Measurements from ENCODE around the gene AMPD2.
"Not testable (repeated sequence)": the region's sequence is repeated elsewhere in the genome, so short reads cannot be mapped to it uniquely, and the experiment has no call there.

Gene AMPD2

DNA sequence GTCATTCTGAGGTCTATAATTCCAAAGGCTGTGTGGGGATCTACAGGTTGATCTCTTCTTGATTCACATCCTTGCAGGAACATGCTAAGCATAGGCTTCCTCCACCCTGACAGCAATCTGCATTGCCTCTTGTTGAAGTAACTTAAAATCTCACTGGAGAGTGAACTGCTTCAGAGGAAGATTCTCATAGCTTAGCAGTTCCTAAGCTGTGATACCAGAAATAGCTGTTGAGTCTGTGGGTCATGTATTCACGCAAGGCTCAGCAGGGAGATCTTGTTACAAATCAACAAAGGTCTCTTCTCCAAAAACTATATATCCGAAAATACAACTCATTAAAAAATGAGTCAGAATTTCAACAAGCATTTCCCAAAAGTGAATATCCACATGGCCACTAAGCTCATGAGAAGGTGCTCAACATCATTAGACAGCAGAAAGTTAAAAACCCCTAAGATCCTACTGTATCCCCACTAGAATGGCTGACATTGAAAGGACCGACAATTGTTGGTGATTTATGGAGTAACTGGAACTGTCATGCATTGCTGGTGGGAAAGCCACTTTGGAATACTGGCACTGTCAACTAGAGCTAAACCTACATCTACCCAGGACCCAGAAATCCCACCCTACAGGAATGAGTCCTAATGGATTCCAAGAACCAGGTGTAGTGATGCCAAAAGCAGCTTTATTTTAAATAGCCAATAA lies 57.2 kb downstream of the AMPD2 start:
- not testable (repeated sequence) for H3K4me3 ChIP-seq (ENCODE audit: low read depth, low read length)

DNA sequence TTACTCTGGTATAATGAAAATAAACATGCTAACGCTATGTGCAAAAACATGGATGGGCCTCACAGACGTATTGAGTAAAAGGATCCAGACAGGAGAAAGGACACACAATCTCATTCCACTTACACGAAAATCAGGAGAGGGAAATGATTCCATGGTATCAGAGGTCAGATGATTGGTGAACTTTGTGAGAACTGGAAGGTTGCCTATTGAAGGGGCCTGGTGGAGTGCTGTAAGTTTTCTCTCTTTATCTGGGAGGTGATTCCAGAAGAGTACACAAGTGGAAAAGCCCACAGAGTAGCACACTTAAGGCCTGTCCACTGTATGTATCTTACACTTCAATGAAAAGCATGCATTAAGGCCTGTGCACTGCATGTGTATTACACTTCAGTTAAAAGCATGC lies 57.8 kb downstream of the AMPD2 start:
- no peak overlapping the region for H3K4me3 ChIP-seq (ENCODE audit: low read depth, low read length)

- H3K4me3 ChIP-seq (ENCODE audit: low read depth, low read length): not testable (repeated sequence)
These were observed 59.0 kb downstream of the AMPD2 start for GRCh38 chr1:109678637-109679036.
